Muscle of leg (tissue), 11 donors: Measurements from ENCODE around the gene PHF21B. TPM values are rescaled to one million over a fixed set of nuclear protein-coding genes. Genes with fewer than 3 reads are reported as not detected.

Experiments
- DNase-seq: peaks from one replicate; pipeline ENCODE4 v3.0.0; 2013
- H3K27ac ChIP-seq: one replicate; pipeline ENCODE4 v1.5.1; 2013; ENCODE audit warnings: mild to moderate bottlenecking, low read length, control low read depth
- H3K27me3 ChIP-seq: one replicate; pipeline ENCODE4 v1.6.1; 2013; ENCODE audit warnings: low read length; ENCODE audit not compliant: control insufficient read depth, insufficient read depth
- H3K36me3 ChIP-seq: one replicate; pipeline ENCODE4 v1.6.1; 2013; ENCODE audit warnings: low read length; ENCODE audit not compliant: control insufficient read depth, insufficient read depth
- H3K4me1 ChIP-seq: one replicate; pipeline ENCODE4 v1.6.1; 2013; ENCODE audit warnings: low read length; ENCODE audit not compliant: control insufficient read depth, insufficient read depth
- H3K4me3 ChIP-seq: one replicate; pipeline ENCODE4 v1.5.1; 2013; ENCODE audit warnings: low read length, control low read depth
- H3K9me3 ChIP-seq: replicated peaks from 2 replicates; pipeline ENCODE4 v1.6.1; 2013; ENCODE audit warnings: low read depth, low read length; ENCODE audit not compliant: control insufficient read depth
- WGBS: methylation state at CpG from one replicate; pipeline ENCODE4 v1.1.5; 2013; ENCODE audit warnings: missing lambda C conversion rate; ENCODE audit not compliant: insufficient coverage; 5-methylcytosine and 5-hydroxymethylcytosine counted together
- polyA plus RNA-seq, 8 donors: library from polyadenylated mRNA; unstranded; fragments of 120-200 nt; gene quantifications; one replicate each; pipeline versions ENCODE4 v1.2.1 to v1.2.3, GENCODE V29; 2013; ENCODE audit warnings: inconsistent platforms in 1 of 8, low replicate concordance in 1 of 8; ENCODE audit not compliant: insufficient read length in 8 of 8, insufficient read depth in 1 of 8
- total RNA-seq: library from RNA; stranded (reverse); fragments of 120-200 nt; gene quantifications from one replicate; pipeline ENCODE4 v1.2.4, GENCODE V29; 2013

The PHF21B gene
- total and polyA plus RNA-seq, 9 donors, result 0.22 to 0.71 (median 0.49) TPM

- Histone ChIP-seq H3K9me3 (no peaks in the 10 kb centered on the region), H3K4me3 (no peak overlapping the region), H3K27me3 (no peaks in the 10 kb centered on the region), H3K27ac (no peak overlapping the region), H3K4me1 (no peaks in the 10 kb centered on the region), H3K36me3 (no peaks in the 10 kb centered on the region)
- WGBS, result 62% methylated on average over 13 of the region's 14 CpGs
- DNase-seq, result no peak
Observed at GRCh38 chr22:44889255-44889878, 120.4 kb downstream of the PHF21B start.

- Histone ChIP-seq H3K36me3 (no peaks in the 10 kb centered on the region), H3K4me1 (no peaks in the 10 kb centered on the region), H3K27me3 (no peaks in the 10 kb centered on the region), H3K9me3 (no peaks in the 10 kb centered on the region), H3K4me3 (no peak overlapping the region), H3K27ac (no peak overlapping the region)
- WGBS, result 69% methylated on average over 12 of the region's 14 CpGs
- no peak for DNase-seq
Observed at GRCh38 chr22:44888491-44889254, 121.1 kb downstream of the PHF21B start.

GRCh38 chr22:44887941-44888366, 121.9 kb downstream of the PHF21B start:
- H3K9me3 ChIP-seq, result no peaks in the 10 kb centered on the region
- H3K4me1 ChIP-seq, result no peaks in the 10 kb centered on the region
- WGBS, result 85% methylated on average over 16 of the region's 16 CpGs
- H3K27me3 ChIP-seq, result no peaks in the 10 kb centered on the region
- no peak overlapping the region for H3K27ac ChIP-seq
- DNase-seq, result no peak
- H3K36me3 ChIP-seq, result no peaks in the 10 kb centered on the region
- no peak overlapping the region for H3K4me3 ChIP-seq

GRCh38 chr22:44885806-44886360, 123.9 kb downstream of the PHF21B start:
- no peaks in the 10 kb centered on the region for H3K9me3 ChIP-seq
- 82% methylated on average over 7 of the region's 14 CpGs for WGBS
- H3K4me1 ChIP-seq, result no peaks in the 10 kb centered on the region
- H3K27me3 ChIP-seq, result no peaks in the 10 kb centered on the region
- H3K36me3 ChIP-seq, result no peaks in the 10 kb centered on the region
- no peak overlapping the region for H3K4me3 ChIP-seq
- no peak overlapping the region for H3K27ac ChIP-seq
- no peak for DNase-seq

- Histone ChIP-seq H3K9me3 (no peaks in the 10 kb centered on the region), H3K27me3 (no peaks in the 10 kb centered on the region), H3K27ac (no peak overlapping the region), H3K4me1 (no peaks in the 10 kb centered on the region), H3K4me3 (no peak overlapping the region), H3K36me3 (no peaks in the 10 kb centered on the region)
- no peak for DNase-seq
- 91% methylated on average over 14 of the region's 18 CpGs for WGBS
Observed at GRCh38 chr22:44884968-44885805, 124.6 kb downstream of the PHF21B start.

- DNase-seq, result no peak
- no peaks in the 10 kb centered on the region for H3K36me3 ChIP-seq
- no peaks in the 10 kb centered on the region for H3K4me1 ChIP-seq
- 100% methylated on average over 1 of the region's 1 CpG for WGBS
- H3K9me3 ChIP-seq, result no peaks in the 10 kb centered on the region
- H3K27ac ChIP-seq, result no peak overlapping the region
- no peak overlapping the region for H3K4me3 ChIP-seq
- H3K27me3 ChIP-seq, result no peaks in the 10 kb centered on the region
Observed at GRCh38 chr22:44884562-44884961, 125.2 kb downstream of the PHF21B start.

- H3K9me3 ChIP-seq, result no peaks in the 10 kb centered on the region
- H3K36me3 ChIP-seq, result no peaks in the 10 kb centered on the region
- WGBS, result 90% methylated on average over 6 of the region's 12 CpGs
- H3K27ac ChIP-seq, result no peak overlapping the region
- no peaks in the 10 kb centered on the region for H3K27me3 ChIP-seq
- no peak for DNase-seq
- no peaks in the 10 kb centered on the region for H3K4me1 ChIP-seq
- H3K4me3 ChIP-seq, result no peak overlapping the region
Observed at GRCh38 chr22:44883011-44883421, 126.8 kb downstream of the PHF21B start.

GRCh38 chr22:44882226-44882905, 127.4 kb downstream of the PHF21B start:
- Histone ChIP-seq H3K27ac (no peak overlapping the region), H3K27me3 (no peaks in the 10 kb centered on the region), H3K4me3 (no peak overlapping the region), H3K36me3 (no peaks in the 10 kb centered on the region), H3K9me3 (no peaks in the 10 kb centered on the region), H3K4me1 (no peaks in the 10 kb centered on the region)
- 76% methylated on average over 18 of the region's 26 CpGs for WGBS
- no peak for DNase-seq

GRCh38 chr22:44881624-44882023, 128.2 kb downstream of the PHF21B start:
- WGBS, result 88% methylated on average over 20 of the region's 24 CpGs
- Histone ChIP-seq H3K27ac (no peak overlapping the region), H3K4me1 (no peaks in the 10 kb centered on the region), H3K9me3 (peaks cover 2% of the 10 kb centered on the region), H3K36me3 (no peaks in the 10 kb centered on the region), H3K4me3 (no peak overlapping the region), H3K27me3 (no peaks in the 10 kb centered on the region)
- no peak for DNase-seq
